Thoracic aorta (tissue), 2 donors: Measurements from ENCODE around the gene PDE8A. TPM values are rescaled to one million over a fixed set of nuclear protein-coding genes. Genes with fewer than 3 reads are reported as not detected.

Experiments used
- ATAC-seq: fragments of 150-250 bp; one replicate; pipeline ENCODE4 v1.8.0; 2017; ENCODE audit warnings: low read depth; ENCODE audit not compliant: insufficient number of reproducible peaks, low FRiP score
- DNase-seq: peaks from one replicate; pipeline ENCODE4 v3.0.0-alpha.2; 2020; ENCODE audit warnings: low spot score
- H3K27ac ChIP-seq, 2 donors: fragments of 200-600 bp; sonication (generic); 1 replicate in 1 of 2; 2 replicates in 1 of 2; pipeline ENCODE4 v1.5.1; 2016; ENCODE audit warnings: mild to moderate bottlenecking in 2 of 2, moderate library complexity in 2 of 2
- H3K27me3 ChIP-seq: fragments of 200-600 bp; sonication (generic); replicated peaks from 2 replicates; pipeline ENCODE4 v1.6.0; 2016; ENCODE audit warnings: mild to moderate bottlenecking; ENCODE audit not compliant: insufficient read depth
- H3K36me3 ChIP-seq: fragments of 200-600 bp; sonication (generic); one replicate; pipeline ENCODE4 v1.5.1; 2016
- H3K4me1 ChIP-seq, 2 donors: fragments of 200-600 bp; sonication (generic); 1 replicate in 1 of 2; 2 replicates in 1 of 2; pipeline versions ENCODE4 v1.5.1 to v1.6.0; 2016; ENCODE audit warnings: low read depth in 2 of 2, mild to moderate bottlenecking in 1 of 2; ENCODE audit not compliant: control insufficient read depth in 1 of 2
- H3K4me3 ChIP-seq: fragments of 200-600 bp; sonication (generic); 2 replicates; pipeline ENCODE4 v1.5.1; 2016; ENCODE audit warnings: mild to moderate bottlenecking
- H3K9me3 ChIP-seq: fragments of 200-600 bp; sonication (generic); 2 replicates; pipeline ENCODE4 v1.5.1; 2016
- total RNA-seq, 2 donors: library from RNA; depleted of rRNA; stranded (reverse); fragments of >200 nt; gene quantifications; one replicate each; pipeline versions ENCODE4 v1.1.0 to v1.2.3, GENCODE V29; 2016
- TF ChIP-seq, protein P1 (sequence below): fragments of 200-600 bp; sonication (generic); IDR thresholded peaks from one replicate; pipeline ENCODE4 v1.5.1; 2019; ENCODE audit warnings: antibody characterized with exemption

The PDE8A gene
- total RNA-seq, 2 donors from 2014 or later = 35.1 to 43.7 TPM

GRCh38 chr15:85035980-85036379 lies 54.3 kb downstream of the PDE8A start:
- no peak for DNase-seq
- no peak for ATAC-seq
- Histone ChIP-seq H3K4me3 (no peak overlapping the region), H3K4me1 (peaks cover 0 to 9% of the 10 kb centered on the region in 2 donors), H3K27ac (no peak overlapping the region), H3K36me3 (no peaks in the 10 kb centered on the region), H3K9me3 (no peaks in the 10 kb centered on the region), H3K27me3 (no peaks in the 10 kb centered on the region)
- TF ChIP-seq, protein P1, sequence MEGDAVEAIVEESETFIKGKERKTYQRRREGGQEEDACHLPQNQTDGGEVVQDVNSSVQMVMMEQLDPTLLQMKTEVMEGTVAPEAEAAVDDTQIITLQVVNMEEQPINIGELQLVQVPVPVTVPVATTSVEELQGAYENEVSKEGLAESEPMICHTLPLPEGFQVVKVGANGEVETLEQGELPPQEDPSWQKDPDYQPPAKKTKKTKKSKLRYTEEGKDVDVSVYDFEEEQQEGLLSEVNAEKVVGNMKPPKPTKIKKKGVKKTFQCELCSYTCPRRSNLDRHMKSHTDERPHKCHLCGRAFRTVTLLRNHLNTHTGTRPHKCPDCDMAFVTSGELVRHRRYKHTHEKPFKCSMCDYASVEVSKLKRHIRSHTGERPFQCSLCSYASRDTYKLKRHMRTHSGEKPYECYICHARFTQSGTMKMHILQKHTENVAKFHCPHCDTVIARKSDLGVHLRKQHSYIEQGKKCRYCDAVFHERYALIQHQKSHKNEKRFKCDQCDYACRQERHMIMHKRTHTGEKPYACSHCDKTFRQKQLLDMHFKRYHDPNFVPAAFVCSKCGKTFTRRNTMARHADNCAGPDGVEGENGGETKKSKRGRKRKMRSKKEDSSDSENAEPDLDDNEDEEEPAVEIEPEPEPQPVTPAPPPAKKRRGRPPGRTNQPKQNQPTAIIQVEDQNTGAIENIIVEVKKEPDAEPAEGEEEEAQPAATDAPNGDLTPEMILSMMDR = no peak

- DNase-seq (no peak), ATAC-seq (no peak)
- H3K27ac ChIP-seq = no peak overlapping the region
- no peak overlapping the region for H3K4me3 ChIP-seq
- TF ChIP-seq, protein P1 = no peak
- H3K4me1 ChIP-seq = peaks cover 0 to 9% of the 10 kb centered on the region in 2 donors
- no peaks in the 10 kb centered on the region for H3K36me3 ChIP-seq
- H3K27me3 ChIP-seq = no peaks in the 10 kb centered on the region
- no peaks in the 10 kb centered on the region for H3K9me3 ChIP-seq
Measured at GRCh38 chr15:85036716-85037115, 55.1 kb downstream of the PDE8A start.

DNA sequence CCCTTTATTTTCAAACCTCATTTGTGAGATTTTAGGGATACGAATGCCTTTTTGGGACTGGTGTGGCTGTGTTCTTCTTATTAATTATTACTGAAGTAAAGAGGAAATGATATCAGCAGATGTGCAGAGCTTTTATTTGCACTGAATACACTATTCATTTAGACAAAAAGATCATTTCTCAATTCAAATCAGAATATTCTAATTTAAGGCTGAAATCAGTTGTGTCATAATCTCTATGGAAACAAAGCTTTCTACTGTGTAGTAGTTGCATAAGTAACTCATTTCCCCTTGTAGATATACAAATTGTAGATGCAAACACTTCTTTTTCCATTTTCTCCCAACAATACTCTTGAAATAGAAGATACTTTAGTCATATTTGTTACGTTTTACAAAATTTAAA lies 56.0 kb downstream of the PDE8A start:
- TF ChIP-seq, protein P1 = no peak
- DNase-seq (no peak), ATAC-seq (no peak)
- Histone ChIP-seq H3K27me3 (no peaks in the 10 kb centered on the region), H3K4me3 (no peak overlapping the region), H3K27ac (no peak overlapping the region), H3K4me1 (peaks cover 0 to 9% of the 10 kb centered on the region in 2 donors), H3K9me3 (no peaks in the 10 kb centered on the region), H3K36me3 (no peaks in the 10 kb centered on the region)

- ATAC-seq = no peak
- no peak for DNase-seq
- H3K4me1 ChIP-seq = peaks cover 0 to 9% of the 10 kb centered on the region in 2 donors
- TF ChIP-seq, protein P1 = no peak
- no peaks in the 10 kb centered on the region for H3K9me3 ChIP-seq
- no peaks in the 10 kb centered on the region for H3K27me3 ChIP-seq
- H3K27ac ChIP-seq = no peak overlapping the region
- no peak overlapping the region for H3K4me3 ChIP-seq
- H3K36me3 ChIP-seq = no peaks in the 10 kb centered on the region
Measured at GRCh38 chr15:85041230-85041629, 59.6 kb downstream of the PDE8A start.

- Histone ChIP-seq H3K27ac (no peak overlapping the region), H3K4me3 (no peak overlapping the region), H3K9me3 (no peaks in the 10 kb centered on the region), H3K27me3 (no peaks in the 10 kb centered on the region), H3K36me3 (no peaks in the 10 kb centered on the region), H3K4me1 (peaks cover 0 to 4% of the 10 kb centered on the region in 2 donors)
- no peak for DNase-seq
- ATAC-seq = peak; percentile 36
- TF ChIP-seq, protein P1 = peak; percentile 64
Measured at GRCh38 chr15:85044251-85044853, 62.7 kb downstream of the PDE8A start.
